ENCODE data around the gene EPGN.

The EPGN gene
- 0 to 0.20 (median 0.06) reads per million in 18 experiments for total RNA-seq

- no peak for DNase-seq
Measured at GRCh38 chr4:74308215-74308614, at the start of gene EPGN. Gene EPGN (plus strand): TSS chr4:74308470. CDS start chr4:74308534, 64 bp downstream.

GRCh38 chr4:74258963-74259362 is 49.3 kb upstream of the EPGN start:
- DNase-seq: no peak

GRCh38 chr4:74260036-74260435 is 48.2 kb upstream of the EPGN start:
- no peak for DNase-seq

GRCh38 chr4:74262522-74262921 is 45.7 kb upstream of the EPGN start:
- no peak for DNase-seq

- DNase-seq: peak; percentile 11 to 15
Measured at GRCh38 chr4:74263551-74263950, 44.7 kb upstream of the EPGN start.

- no peak for DNase-seq
Measured at GRCh38 chr4:74266081-74266480, 42.2 kb upstream of the EPGN start.

- peak in 1 of 2 donors; percentile 5 for DNase-seq
Measured at GRCh38 chr4:74267998-74268606, 40.2 kb upstream of the EPGN start.

- no peak for DNase-seq
Measured at GRCh38 chr4:74268643-74269042, 39.6 kb upstream of the EPGN start.

GRCh38 chr4:74278490-74278889 is 29.8 kb upstream of the EPGN start:
- DNase-seq: no peak

GRCh38 chr4:74279716-74280115 is 28.6 kb upstream of the EPGN start:
- DNase-seq: no peak

- DNase-seq: no peak
Measured at GRCh38 chr4:74282926-74283325, 25.3 kb upstream of the EPGN start.

GRCh38 chr4:74283614-74284013 is 24.7 kb upstream of the EPGN start:
- DNase-seq: no peak

- DNase-seq: no peak
Measured at GRCh38 chr4:74284053-74284452, 24.2 kb upstream of the EPGN start.

- DNase-seq: no peak
Measured at GRCh38 chr4:74287164-74287563, 21.1 kb upstream of the EPGN start.

GRCh38 chr4:74287791-74288190 is 20.5 kb upstream of the EPGN start:
- DNase-seq: no peak

- DNase-seq: no peak
Measured at GRCh38 chr4:74291471-74291870, 16.8 kb upstream of the EPGN start.

GRCh38 chr4:74292111-74292870 is 16.0 kb upstream of the EPGN start:
- no peak for DNase-seq

GRCh38 chr4:74293558-74293957 is 14.7 kb upstream of the EPGN start:
- no peak for DNase-seq

- no peak for DNase-seq
Measured at GRCh38 chr4:74294681-74295080, 13.6 kb upstream of the EPGN start.

GRCh38 chr4:74297539-74297938 is 10.7 kb upstream of the EPGN start:
- DNase-seq: no peak

- DNase-seq: no peak
Measured at GRCh38 chr4:74304095-74304625, 4.1 kb upstream of the EPGN start.

- no peak for DNase-seq
Measured at GRCh38 chr4:74305000-74305399, 3.3 kb upstream of the EPGN start.

- DNase-seq: no peak
Measured at GRCh38 chr4:74307170-74307569, 1.1 kb upstream of the EPGN start.

GRCh38 chr4:74309223-74309622 is 953 bp downstream of the EPGN start:
- no peak for DNase-seq

Measured in inflammatory macrophage (primary cell).